ENCODE results near the gene UTRN.

UTRN gene

DNA sequence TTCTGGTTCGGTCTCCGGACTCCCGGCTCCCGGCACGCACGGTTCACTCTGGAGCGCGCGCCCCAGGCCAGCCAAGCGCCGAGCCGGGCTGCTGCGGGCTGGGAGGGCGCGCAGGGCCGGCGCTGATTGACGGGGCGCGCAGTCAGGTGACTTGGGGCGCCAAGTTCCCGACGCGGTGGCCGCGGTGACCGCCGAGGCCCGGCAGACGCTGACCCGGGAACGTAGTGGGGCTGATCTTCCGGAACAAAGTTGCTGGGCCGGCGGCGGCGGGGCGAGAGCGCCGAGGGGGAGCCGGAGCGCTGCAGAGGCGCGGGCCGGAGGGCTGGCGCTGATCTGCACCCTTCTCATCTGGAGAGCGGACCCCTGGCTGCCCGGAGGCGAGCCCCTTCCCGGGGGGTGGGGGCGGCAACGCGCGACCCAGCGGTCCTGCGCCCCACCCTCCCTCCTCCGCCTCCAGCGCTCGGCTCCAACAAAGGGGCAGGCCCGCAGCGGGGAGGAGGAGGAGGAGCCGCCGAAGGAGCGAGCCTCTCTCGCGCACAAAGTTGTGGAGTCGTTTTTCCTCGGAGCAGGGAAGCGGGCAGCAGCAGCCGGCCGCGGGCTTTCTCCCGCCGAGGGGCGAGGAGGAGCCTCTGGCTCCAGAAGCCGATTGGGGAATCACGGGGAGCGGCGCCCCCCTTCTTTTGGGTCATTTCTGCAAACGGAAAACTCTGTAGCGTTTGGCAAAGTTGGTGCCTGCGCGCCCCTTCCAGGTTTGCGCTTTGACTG, at the start of gene UTRN:
TSS of gene UTRN (plus strand) at position 553 of the 765 bp plus-strand sequence. CDS start 6,494 bp downstream, outside the sequence.
- no peak for DNase-seq

DNA sequence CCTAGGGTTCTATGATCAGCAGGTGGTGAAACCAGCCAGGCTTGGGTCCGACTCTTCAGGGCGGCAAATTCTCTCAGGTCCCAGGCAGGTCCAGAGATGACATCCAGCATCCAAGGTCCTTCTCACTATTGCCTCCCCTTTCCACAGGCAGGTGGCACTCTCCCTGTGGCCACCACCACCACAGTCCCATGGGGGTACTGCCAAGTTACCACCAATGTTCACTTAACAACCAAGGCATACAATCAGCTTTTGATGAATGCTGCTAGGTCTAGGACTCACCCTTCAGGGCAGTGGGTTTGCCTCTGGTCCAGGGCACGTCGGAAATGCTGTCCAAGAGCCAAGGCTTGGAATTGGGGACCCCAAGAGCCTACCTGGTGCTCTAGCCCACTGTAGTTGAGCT, 40.4 kb upstream of the UTRN start:
- DNase-seq, result no peak

DNA sequence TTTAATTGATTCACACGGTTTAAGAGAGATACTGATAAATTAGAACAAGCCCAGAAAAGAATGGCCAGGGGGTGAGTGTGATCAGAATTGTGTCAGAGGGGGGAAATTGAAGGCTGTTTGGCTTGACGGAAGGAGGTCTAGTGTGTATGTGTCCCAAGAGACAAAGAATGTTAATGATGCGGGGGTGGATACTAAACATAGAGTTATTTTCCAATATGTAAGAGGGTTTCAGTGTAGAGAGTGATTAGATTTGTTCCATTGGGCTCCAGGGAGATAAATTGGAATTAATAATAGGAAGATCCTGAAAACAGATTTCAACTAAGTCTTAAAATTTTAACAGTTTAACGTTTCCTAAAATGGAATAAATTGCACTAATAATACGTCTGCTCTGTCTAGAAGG, 38.1 kb upstream of the UTRN start:
- no peak for DNase-seq

DNA sequence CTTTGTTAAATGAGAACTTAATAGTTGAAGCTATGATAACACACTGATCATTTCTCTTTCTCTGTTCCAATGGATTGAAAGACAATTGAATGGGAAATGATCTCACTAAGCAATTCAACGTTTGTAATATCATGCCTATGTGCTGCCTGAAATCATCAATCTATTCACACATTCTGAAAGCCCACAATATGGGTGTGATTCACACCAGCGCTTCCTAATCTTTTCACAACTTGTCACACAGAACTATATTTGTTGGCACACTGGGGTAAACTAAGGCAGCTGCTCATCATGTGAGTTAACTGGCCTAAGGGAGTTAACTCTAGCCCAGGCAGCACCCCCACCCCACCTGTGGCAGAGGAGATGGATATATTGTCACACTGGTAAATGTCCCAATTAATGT, 37.1 kb upstream of the UTRN start:
- DNase-seq, result no peak

DNA sequence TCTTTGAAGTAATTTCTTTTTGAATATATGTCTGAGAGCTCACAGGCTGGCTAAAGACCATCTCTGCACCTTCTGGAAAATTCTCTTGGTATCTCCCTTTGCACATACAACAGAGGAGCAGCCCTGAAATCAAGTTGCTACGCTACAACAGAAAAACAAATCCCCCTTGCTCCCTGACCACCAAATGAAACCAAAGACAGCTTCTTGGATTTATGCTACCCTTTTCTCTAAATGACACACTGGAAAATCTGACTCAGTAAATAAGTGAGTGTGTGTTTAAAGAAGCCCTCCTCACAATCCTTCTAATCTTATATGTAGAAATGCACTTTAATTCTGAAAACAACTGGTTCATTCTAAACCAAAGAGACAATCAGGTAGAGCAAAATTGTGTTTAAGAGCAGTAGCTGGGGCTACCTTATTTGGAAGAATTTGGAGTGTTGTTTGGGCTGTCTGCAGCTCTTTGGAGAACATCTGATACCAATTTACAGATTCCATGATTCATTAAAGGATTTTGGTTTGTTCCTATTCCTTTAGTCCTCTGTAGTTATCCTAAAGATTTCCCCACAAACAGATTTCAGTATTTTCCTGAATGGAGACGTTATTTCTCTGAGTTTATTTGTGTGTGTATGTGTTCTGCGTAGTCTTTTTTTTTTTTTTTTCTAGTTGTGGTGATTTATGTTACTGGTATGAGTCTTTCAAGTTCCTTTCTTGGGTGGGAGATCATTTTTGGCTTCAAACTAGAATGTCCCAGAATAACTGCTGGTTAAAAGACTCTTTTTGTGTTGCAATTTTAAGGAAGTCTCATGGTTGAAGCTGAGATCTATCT, 36.4 kb upstream of the UTRN start:
- DNase-seq, result no peak

DNA sequence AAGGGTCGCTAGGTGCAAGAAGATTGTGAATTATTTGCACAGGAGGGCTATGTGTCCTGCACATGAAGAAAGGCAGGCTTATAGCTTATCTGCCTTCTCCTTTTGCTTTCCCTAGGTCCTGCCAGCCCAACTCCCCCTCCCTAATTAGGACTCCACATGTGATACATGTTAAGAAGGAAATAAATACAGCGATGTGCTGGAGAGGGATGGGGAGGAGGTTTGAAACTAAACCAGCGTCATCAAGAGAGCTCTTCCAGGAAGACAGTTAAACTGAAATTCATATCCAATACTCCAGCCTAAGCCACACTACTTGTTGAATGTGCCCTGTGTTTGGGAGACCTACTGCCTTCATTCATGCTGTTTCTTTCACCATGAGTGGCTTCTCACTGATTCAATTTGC, 34.9 kb upstream of the UTRN start:
- no peak for DNase-seq

DNA sequence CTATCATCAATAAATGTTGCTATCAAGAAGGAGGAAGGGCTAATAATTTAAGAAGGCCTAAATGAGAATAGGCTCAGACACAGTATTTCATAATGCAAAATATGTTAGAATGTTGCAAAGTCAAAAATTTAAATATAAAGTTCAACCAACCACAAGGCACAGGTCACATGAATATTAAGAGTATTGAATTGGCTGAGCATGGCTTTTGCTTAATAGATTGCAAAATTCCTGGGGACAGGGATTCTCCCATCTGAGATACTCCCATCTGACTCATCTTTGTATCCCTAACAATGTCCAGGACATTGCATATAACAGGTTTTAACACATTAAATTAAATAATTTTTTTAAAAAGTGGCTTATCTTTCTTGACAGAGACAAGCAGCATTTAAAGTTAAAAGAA, 32.9 kb upstream of the UTRN start:
- DNase-seq, result no peak

DNA sequence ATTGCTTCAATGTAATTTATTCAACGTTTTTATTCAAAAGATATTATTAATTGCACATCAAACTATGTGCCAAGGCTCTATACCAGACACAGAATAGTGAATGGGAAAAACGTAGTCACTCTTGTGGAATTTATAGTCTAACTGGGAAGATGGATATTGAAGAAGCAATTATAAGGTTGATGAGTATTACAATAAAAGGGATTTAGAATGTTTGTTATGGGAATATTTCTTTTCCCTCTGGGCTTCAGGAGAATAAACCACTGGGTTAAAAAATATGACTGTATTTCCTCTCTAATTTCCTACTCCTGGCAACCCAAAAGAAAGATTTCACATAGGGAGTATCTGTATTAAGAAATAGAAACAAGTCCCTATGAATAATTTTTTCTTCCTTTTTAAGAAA, 25.1 kb upstream of the UTRN start:
- DNase-seq, result no peak

DNA sequence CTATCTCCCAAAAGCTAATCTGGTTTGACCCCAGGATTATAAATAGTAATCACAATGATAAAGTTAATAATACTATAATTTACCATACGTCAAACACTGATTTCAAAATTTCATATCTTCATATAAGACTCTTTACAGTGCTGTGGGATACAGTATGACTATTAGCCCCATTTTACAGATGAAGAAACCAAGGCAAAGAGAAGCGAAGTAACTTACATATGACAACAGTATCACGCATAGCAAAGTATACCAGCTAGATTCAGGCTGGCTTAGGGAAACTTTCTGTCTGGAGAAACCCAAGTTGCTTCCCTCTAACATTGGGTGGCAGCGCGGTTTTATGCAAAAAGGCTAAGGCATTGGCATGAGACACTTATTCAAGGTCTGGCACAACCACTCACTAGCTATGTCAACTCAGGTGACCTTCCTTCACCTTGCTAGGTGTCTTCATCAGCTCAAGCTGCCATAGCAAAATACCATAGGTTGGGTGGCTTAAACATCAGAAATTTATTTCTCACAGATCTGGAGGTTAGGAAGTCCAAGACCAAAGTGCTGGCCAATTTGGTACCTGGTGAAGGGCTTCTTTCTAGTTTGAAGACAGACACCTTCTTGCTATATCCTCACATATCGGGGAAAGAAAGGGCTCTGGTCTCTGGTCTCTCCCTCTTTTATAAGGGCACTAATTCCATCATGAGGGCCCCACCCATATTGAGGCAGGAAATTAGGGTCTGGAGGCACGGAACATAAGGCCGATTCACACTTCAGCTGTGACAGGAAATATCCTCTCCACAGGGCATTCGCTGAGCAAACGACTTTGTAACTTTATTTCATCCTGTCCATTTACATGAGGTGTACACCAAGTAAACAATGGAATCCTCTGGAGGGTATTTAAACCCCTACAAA, 22.4 kb upstream of the UTRN start:
- no peak for DNase-seq

DNA sequence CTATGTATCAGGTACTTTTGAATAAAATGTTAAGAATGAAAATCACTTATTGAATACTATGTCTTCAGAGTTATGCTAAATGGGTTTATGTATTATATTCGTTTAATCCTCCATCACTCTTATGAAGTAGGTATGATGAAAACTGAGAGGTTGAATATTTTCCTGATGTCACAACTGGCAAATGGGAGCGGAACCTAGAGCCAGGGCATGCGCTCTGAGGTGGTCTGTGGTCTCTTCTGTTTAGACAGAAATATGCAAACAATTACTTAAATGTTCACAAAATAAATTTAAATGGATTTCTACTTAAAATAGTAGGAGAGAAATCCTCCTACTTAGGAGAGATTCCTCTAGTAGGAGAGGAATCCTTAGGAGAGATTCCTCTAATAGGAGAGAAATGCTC, 21.3 kb upstream of the UTRN start:
- DNase-seq, result no peak

DNA sequence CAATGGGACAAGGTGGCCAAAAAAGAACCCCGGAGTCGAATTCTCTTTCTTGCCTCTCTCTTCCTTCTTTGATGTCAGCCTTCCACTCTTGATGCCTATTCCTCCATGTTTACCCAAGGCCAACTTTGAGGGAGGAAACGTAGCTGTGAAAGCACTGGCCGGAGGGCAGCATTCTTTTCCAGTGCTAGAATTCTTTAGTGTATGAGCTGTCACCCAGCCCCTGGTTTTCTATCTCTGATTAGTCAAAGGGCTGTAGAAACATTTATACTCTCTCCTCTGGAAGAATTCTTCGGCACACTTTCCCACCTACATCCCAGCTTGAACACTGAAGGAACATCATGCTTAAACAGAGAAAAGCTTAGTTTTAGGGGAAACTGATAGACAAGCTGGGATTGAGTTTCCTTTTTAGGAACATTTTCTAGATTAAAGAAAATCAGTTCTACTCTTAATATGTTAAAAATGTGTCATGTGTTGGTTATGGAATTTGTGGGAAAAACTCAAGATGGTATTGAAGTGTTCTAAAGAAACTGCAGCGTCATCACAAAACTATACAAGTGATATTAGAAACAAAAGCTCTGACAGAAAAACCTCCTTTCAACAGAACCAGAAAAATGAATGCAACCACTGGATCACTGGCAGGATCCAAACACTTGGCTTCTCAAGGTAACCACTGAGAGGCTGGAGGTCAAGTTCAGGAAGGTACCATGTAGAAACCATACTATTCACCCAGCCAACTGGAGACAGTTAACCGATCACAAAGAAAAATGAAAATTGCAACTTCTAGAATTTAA, 20.7 kb upstream of the UTRN start:
- DNase-seq, result no peak

DNA sequence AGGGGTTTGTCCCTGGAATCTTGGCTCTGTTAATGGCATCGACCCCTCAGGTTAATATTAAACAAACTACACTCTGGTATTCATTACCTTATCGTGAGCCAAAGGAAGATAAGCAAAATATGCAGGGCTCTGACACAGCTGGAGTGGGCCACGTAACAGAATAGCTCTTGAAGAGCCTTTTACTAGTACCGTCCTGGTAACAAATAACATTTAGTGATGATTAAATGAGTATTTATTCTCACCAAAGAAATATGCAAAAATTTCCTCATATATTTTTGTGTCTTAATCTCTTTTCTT, 20.1 kb upstream of the UTRN start:
- no peak for DNase-seq

DNA sequence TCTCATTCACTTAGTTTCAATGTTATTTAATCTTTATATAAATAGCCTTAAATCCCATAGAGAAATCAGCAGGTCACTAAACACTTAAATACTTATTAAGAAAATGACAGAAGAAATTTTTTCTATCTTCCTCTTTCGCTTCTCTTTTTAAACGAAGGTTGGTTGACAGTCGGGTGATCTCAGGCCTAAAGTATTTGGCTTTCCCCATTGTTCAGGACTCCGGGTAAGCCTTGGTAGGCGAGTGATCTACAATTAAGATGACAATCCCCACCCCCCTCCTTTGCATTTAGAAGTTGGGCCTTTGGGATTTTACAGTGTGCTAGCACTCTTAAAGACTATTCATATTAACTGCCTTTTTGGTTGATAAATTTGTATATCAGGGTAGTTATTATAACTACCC, 19.7 kb upstream of the UTRN start:
- no peak for DNase-seq

DNA sequence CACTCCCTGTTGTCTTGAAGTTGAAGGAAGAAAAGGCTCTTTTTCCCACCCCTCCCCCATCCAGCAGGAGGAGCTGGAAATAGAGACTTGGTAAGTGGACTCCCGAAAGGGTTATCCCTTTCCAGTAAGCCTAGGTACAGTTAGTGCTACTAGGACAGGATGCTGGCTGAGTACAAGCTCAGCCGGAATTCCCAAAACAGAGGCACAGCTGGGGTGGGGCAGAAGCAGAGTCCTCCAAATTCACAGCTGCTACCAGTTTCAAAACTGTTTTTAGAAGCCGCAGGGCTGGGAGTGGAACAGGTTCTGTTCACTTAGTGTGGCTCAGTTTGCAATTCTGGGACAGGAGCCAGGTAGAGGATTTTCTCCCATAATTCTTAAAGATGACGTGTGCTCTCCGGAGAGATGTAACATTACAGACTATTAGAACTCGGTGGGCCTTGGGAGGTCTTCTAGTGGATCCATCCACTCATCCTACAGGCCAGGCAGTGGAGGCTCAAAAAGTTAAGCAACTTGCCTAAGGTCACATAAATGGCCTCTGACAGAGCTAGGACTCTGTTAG, 19.0 kb upstream of the UTRN start:
- no peak for DNase-seq

DNA sequence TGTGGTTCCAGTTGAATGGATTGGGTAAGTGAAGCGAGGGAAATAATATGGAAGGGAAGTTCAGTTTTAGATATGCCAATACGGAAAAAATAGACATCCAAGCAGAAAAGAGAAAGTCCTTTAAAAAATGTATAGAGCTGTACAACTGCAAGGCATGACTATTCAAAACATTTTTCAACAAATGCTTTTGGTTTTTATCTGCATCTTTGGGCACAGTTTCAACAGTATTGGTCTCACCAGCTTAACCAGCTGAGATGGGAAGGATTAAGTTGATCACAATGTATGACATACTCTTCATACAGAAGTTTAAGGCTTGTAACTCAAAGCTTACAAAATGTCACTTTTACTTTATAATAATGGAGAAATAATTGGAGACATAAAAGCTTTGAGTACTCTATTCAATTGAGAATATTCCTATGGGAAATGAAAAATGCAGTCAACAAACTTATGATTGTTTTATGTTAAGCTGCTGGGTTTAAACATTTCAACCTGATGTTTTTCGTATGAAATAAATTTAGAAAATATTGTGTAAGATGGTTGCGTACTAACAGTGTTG, 16.3 kb upstream of the UTRN start:
- DNase-seq, result no peak

DNA sequence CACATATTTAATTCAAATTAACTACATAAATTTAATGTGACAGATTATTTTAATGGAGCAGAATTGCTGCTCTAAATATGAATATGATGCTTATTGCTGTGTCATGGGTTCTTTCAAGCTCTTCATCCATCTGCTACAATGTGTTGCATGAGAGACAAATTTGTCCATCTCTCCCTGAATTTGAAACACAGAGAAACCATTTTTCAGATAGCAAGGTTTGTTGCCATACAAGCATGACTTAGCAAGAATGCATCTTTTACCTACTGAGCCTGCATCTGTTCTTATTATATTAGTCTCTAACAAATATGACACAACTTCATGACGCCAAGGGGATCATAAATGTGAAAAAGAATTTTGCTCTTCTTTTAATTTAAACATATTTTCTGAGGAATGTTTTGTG, 8.0 kb upstream of the UTRN start:
- no peak for DNase-seq

DNA sequence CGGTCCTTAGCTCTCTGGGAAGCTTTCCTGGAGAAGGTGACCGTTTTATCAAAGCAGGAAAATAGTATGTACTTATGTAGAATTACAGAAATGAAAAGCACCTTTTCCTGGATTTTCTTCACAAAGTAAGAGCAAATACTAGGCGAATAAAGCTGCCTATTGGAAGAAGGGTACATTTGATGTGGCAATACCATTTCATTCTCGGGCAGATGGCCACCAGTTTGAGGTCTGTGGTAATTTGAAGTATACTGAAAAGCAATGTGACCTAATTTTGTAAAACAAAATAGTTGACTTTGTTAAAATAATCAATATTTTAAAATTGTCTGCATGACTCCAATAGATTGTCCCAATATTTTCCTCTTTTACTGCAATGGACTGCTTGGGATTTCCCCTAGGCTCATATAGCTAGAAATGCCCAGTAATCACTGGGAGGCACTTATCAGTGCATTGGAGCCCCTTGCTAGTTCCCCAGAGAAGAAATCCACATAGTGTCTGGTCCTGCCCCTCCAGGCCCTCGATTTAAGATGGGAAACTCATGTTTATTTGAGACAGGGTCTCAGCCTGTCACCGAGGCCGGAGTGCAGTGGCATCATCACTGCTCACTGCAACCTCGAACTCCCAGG, 7.4 kb upstream of the UTRN start:
- no peak for DNase-seq

DNA sequence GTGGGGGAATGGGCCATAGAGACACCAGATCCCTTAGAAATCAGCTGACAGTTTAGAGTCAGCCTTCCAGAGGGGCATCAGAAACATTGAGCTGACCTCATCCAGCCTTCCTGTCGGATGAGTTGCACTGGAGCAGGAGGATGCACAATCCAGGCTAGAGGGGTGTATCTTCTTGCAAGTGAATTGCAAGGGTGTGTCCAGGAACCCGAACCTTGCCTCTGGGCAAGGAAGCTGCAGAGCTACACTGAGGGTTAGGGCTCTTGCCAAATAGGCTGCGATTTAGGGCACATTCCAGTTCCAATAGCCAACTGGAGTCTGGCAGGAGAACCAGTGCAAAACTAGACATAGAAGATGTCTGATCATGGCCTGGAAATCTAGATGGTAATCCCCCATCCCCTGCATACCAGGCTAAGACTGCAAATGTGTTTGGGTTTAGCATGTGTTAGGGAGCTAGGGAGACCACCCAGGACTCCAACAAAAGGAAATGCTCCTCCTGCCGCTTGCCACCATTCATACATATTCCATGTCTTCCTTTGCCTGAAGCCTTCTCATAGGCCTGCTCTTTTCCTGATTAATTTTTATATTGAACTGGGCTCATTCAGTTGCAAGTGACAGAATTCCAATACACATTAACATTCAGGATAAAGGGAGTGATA, 6.3 kb upstream of the UTRN start:
- no peak for DNase-seq

DNA sequence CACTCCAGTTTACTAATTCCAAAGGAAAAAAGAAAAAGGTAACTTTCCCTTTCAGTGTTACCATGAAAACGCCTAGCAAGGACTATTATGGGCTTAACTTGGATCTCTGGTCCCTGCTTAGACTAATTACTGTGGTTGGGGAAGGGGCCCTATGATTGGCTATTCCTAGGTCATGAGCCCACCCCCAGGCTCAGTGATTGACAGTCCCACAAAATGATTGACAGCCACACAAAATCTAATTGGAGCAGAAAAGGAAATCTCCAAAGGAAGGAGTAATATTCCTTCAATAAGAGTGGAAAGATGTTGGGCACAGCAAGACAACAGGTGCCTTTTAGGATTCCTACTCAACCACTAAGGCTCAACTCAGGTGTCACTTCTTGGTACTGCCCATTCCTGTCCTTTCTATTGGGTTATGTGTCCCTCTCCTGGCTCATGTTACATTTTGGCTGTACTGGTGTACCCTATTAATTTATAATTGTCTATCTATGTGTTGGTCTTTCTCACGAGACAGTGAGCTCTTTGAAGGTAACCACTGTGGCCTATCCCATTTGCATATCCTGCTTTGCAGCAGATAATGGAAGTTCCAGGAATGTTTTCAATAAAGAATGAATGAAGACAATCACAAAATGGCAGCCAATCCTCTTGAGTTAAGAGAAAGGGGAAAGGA, 5.5 kb upstream of the UTRN start:
- no peak for DNase-seq

DNA sequence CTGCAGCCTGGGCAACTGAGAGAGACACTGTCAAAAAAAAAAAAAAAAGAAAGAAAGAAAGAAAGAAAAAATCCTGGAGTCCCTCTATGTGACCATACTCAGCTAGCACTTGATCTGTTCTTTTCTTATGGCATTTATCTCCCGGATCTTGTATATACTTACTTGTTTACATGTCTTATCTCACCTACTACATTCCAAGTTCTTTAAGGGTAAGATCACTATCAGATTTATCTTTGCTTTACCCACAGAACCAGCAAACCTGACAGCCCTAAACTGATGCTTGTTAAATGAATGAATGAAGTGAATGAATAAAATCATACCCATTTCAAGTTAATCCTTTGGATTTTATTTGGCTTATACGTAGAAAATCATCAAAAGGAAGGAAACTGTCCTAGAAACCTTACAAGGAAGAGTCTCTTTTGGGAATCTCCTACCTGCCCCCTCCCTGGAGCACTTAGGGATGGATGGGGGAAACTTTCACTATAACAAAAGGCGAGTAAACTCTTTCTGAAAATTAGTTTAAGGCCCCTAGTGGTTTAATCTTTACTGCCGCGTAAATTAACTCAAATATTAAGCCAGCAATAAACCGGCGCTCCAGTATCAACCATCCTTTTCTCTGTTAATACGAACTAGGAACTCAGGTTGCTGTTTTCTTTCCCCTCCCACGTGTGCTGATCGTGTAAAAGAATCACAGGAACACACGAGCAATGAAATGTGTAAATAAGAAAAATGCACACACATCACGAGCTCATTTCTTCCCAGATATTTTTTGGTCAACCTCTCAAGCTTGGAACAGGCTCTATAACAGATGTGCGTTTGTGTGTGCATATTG, 1.3 kb upstream of the UTRN start:
- no peak for DNase-seq

Data from NCI-H1092 (cell line).